H1 (cell line): ENCODE data around the gene MYO5B. TPM values are rescaled to one million over a fixed set of nuclear protein-coding genes. Genes with fewer than 3 reads are reported as not detected.

Source experiments
- CHD2 ChIP-seq: IDR thresholded peaks from 2 replicates; pipeline ENCODE4 v1.6.1; 2012; ENCODE audit warnings: low read length, improper control_type of control experiment
- POLR2AphosphoS5 ChIP-seq: IDR thresholded peaks from 2 replicates; pipeline ENCODE4 v1.6.1; 2011; ENCODE audit warnings: low read depth, low read length
- RAD21 ChIP-seq, 2 experiments: IDR thresholded peaks in 1 of 2; conservative IDR thresholded peaks in 1 of 2; 2 replicates each; pipeline ENCODE4 v1.6.1; 2011; ENCODE audit warnings: low read depth in 2 of 2, low read length in 2 of 2, improper control_type of control experiment in 1 of 2, inconsistent platforms in 1 of 2, mild to moderate bottlenecking in 1 of 2, moderate library complexity in 1 of 2
- SP2 ChIP-seq: IDR thresholded peaks from 2 replicates; pipeline ENCODE4 v1.6.1; 2012; ENCODE audit warnings: mild to moderate bottlenecking, low read length, inconsistent platforms
- YY1 ChIP-seq: IDR thresholded peaks from 2 replicates; pipeline ENCODE4 v1.6.1; 2011; ENCODE audit warnings: low read depth, mild to moderate bottlenecking, low read length
- polyA plus RNA-seq, 7 experiments: library from polyadenylated mRNA; depleted of rRNA in 3 of 7; stranded (reverse) in 5 of 7; unstranded in 2 of 7; fragments of >200 nt in 5 of 7; fragments of 200-250 nt in 2 of 7; gene quantifications; 1 replicate in 5 of 7; 2 replicates in 1 of 7; 4 replicates in 1 of 7; pipeline versions ENCODE4 v1.2.1 to v1.2.3, GENCODE V29; 2011 to 2013; ENCODE audit warnings: missing spikeins in 2 of 7, mixed read lengths in 2 of 7
- total RNA-seq: library from RNA; stranded (reverse); fragmentation: NEBNext Ultra II Directional; extraction: Animal tissue kit (Norgen Biotek cat#: 25700); gene quantifications from 2 replicates; pipeline ENCODE4 v1.2.1, GENCODE V29; 2021

The MYO5B gene
- total and polyA plus RNA-seq, 2 of the 8 experiments (the other 6 are each of a cell fraction or from before 2014, with no cell fraction given): 6.4 to 7.7 TPM

- TF ChIP-seq CHD2: no peak
- no peak for TF ChIP-seq SP2
- no peak for TF ChIP-seq POLR2AphosphoS5
- peak in 1 of 2 experiments; percentile 23; a peak in 1 of 4 replicates for TF ChIP-seq RAD21 (IDR thresholded peaks at IDR 0.05 in 1 of 2, conservative IDR thresholded peaks at IDR 0.05 in 1 of 2; ENCODE audit: low read depth in 2 of 2, low read length in 2 of 2)
- no peak for TF ChIP-seq YY1
Measured at GRCh38 chr18:50044402-50044801, 150.5 kb downstream of the MYO5B start (continued).
